GM06990 (cell line): ENCODE measurements around the gene U2SURP.

Experiments used
- DNase-seq: peaks from one replicate; pipeline ENCODE4 v3.0.0-alpha.2; 2011; ENCODE audit not compliant: insufficient read length; ENCODE audit errors: extremely low read depth
- H3K27me3 ChIP-seq: replicated peaks from 2 replicates; pipeline ENCODE4 v1.6.0; 2011; ENCODE audit warnings: low read length; ENCODE audit not compliant: control insufficient read depth, insufficient read depth
- H3K36me3 ChIP-seq: 2 replicates; pipeline ENCODE4 v1.5.1; 2011; ENCODE audit warnings: low read length; ENCODE audit not compliant: control insufficient read depth, insufficient read depth
- H3K4me3 ChIP-seq: replicated peaks from 2 replicates; pipeline ENCODE4 v1.5.1; 2011; ENCODE audit warnings: low read depth, mild to moderate bottlenecking, control low read depth, low read length
- TF ChIP-seq, protein P1 (sequence below): IDR thresholded peaks from 2 replicates; pipeline ENCODE4 v1.5.1; 2011; ENCODE audit warnings: low read length, control low read depth, mild to moderate bottlenecking, inconsistent platforms; ENCODE audit not compliant: insufficient read depth, poor library complexity, severe bottlenecking

Gene U2SURP

DNA sequence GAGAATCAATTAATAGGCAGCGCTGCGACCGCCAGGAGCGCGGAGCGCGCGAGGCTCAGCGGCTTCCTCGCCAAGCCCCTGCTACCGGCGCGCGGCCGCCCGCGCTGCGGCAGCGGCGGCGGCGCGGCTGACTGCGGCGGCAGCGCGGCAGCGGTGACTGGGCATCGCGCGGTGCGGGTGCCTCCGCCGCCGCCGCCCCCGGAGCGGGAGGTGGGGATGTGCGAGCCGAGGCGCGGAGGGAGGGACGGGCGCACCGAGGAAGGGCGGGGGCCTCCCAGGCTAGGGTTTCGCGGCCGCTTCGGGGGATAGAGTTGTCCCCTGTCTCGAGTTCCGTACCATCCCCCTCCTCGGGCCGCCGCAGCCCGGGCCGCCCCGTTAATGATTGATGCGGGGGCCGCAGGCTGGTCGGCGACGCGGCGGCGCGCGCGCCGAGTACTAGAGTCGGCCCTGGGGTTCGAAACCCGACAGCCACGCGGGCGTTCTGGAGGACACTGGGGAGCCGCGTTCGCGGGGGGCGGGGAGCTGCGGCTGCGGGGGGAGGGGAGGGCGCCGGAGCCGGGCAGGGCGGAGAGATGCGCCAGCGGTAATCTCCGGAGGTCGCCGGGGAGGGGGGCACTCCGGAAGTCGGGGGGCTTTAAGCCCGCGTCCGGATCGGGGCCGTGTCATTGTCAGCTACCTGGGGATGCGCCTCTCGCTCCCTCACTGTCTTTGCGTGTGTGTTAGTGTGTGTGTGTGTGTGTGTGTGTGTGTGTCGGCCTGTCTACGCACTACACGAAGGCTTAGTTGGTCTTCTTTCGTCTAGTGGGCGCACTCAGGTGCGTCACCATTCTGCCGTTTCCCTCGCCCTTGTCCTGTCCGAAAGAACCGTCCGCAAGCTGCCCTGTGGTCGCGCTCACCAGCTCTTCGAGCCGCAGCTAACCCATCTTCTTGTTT is 37.6 kb upstream of the U2SURP start, which contains the start of gene PAQR9:
Gene PAQR9, minus strand, starts transcription at position 159 of the 933 bp plus-strand sequence. CDS start 338 bp downstream, outside the sequence.
- peaks cover 2% of the 10 kb centered on the region for H3K27me3 ChIP-seq
- peak within 1 kb of the TSS; percentile 52 for H3K4me3 ChIP-seq
- TF ChIP-seq, protein P1, sequence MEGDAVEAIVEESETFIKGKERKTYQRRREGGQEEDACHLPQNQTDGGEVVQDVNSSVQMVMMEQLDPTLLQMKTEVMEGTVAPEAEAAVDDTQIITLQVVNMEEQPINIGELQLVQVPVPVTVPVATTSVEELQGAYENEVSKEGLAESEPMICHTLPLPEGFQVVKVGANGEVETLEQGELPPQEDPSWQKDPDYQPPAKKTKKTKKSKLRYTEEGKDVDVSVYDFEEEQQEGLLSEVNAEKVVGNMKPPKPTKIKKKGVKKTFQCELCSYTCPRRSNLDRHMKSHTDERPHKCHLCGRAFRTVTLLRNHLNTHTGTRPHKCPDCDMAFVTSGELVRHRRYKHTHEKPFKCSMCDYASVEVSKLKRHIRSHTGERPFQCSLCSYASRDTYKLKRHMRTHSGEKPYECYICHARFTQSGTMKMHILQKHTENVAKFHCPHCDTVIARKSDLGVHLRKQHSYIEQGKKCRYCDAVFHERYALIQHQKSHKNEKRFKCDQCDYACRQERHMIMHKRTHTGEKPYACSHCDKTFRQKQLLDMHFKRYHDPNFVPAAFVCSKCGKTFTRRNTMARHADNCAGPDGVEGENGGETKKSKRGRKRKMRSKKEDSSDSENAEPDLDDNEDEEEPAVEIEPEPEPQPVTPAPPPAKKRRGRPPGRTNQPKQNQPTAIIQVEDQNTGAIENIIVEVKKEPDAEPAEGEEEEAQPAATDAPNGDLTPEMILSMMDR: no peak
- H3K36me3 ChIP-seq: no peaks in the 10 kb centered on the region
- no peak for DNase-seq

DNA sequence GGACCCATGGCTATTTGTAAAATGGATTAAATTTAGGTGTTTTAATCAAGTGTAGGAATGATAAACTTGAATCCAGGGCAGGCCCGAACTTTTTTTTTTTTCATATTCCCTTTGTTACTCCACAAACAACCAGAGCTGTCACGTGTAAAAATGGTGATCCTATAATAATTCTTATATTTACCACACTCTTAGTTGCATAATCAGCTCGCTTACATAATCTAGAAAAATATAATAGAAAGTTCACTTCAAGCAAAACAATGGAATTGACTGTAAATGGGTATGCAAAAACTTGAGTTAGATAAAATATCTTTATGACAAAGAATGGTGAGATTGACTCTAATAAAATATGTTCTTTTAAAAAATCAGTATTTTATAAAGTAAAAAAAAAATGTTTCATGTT is 35.8 kb upstream of the U2SURP start:
- H3K27me3 ChIP-seq: peaks cover 2% of the 10 kb centered on the region
- no peak for DNase-seq
- no peaks in the 10 kb centered on the region for H3K36me3 ChIP-seq
- TF ChIP-seq, protein P1: no peak
- H3K4me3 ChIP-seq: no peak overlapping the region

DNA sequence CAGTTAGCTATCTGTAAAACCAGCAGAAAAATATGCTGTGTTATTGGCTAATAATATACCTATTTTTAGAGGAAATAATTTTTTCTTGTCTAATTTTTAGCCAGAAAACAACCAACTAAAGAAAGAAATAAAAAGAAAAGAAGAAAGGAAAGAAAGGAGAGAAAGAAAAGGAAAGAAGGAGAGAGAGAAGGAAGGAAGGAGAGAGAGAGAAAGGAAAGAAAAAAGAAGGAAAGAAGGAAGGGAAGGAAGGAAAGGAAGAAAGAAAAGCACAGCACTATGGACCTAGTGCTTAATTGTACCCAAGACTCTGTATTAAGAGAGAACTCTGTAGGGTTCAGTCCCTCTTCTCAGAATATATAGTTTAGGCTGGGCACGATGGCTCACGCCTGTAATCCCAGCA is 34.6 kb upstream of the U2SURP start:
- Histone ChIP-seq H3K36me3 (no peaks in the 10 kb centered on the region), H3K27me3 (peaks cover 2% of the 10 kb centered on the region), H3K4me3 (no peak overlapping the region)
- TF ChIP-seq, protein P1: no peak
- no peak for DNase-seq

DNA sequence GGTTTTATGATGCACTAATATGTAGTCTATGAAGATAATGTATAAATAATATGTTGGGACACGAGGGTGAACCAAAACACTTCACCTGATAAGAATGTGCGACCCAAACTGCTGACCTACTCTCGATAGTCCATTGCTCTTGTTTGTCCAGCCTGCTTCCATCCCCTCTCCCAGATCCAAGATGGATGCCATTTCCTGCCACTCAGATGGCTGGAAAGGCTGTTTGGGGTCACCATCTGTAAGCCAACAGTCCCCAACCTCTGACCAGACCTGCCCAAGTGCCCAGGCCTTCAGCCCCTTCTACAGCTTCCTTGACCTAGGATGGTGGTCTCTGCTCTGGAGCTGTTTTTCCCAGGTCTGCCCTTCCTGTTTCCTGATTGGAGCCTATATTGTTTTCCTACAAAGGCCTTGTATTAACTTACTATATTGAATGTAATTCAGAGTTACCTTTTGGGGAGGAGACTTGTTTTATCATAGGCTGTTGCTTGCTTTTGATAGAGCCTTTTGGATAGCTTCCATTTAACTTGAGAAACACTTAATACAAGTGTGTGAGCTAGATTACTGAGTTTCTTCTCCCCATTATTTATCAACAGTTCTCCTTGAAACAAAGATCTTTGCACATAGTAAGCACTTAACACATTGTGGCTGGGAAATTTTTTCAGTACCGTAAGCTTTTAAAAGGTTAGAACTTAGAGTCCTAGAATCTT is 32.9 kb upstream of the U2SURP start:
- TF ChIP-seq, protein P1: no peak
- no peak for DNase-seq
- Histone ChIP-seq H3K4me3 (no peak overlapping the region), H3K36me3 (no peaks in the 10 kb centered on the region), H3K27me3 (peaks cover 2% of the 10 kb centered on the region)

DNA sequence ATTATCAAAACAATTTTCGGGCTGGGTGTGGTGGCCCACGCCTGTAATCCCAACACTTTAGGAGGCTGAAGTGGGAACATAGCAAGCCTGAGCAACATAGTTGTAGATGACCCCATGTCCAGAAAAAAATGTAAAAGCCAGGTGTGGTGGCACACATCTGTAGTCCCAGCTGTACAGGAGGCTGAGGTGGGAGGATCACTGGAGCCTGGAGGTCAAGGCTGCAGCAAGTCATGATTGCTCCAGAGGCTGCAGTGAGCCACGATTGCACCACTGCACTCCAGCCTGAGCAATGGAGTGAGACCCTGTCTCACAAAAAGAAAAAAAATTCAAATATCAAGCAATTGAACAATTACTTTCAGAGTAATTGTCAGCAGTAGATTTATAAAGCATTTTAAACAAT is 29.9 kb upstream of the U2SURP start:
- Histone ChIP-seq H3K4me3 (no peak overlapping the region), H3K36me3 (no peaks in the 10 kb centered on the region), H3K27me3 (no peaks in the 10 kb centered on the region)
- TF ChIP-seq, protein P1: no peak
- DNase-seq: no peak
